ENCODE data around the gene EMB. TPM values are rescaled to one million over a fixed set of nuclear protein-coding genes. Genes with fewer than 3 reads are reported as not detected.
"Not testable (repeated sequence)": the region's sequence is repeated elsewhere in the genome, so short reads cannot be mapped to it uniquely, and the experiment has no call there.

Gene EMB
- total RNA-seq, 8 experiments from 2014 or later: 0.51 to 19.6 (median 14.0) TPM

GRCh38 chr5:50442559-50443539 is 1.8 kb upstream of the EMB start:
- 0 to 60% (median 40%) methylated on average over 1 to 3 of the region's 4 CpGs; no CpG with 5 or more reads in 7 of the 10 experiments for WGBS, 10 experiments
- in situ Hi-C loops (cut with MboI; ENCODE audit: low pct_unique_long_range_greater_than_20kb in 2 of 9, low sequenced_read_pairs in 9 of 9, unreplicated experiment in 9 of 9): not testable (repeated sequence)

GRCh38 chr5:50441493-50441955 is 436 bp upstream of the EMB start:
- Histone ChIP-seq H3K4me1 (replicated peaks in 1 of 2) (peaks cover 3 to 8% of the 10 kb centered on the region in 2 donors), H3K4me3 (peak overlapping the region; percentile 48 to 86 (median 71)), H3K27ac (peak overlapping the region; percentile 73 to 77)
- in situ Hi-C loops (cut with MboI; ENCODE audit: low pct_unique_long_range_greater_than_20kb in 2 of 9, low sequenced_read_pairs in 9 of 9, unreplicated experiment in 9 of 9): no loop called here
- ATAC-seq (replicated peaks in 6 of 8): peak in 1 of 8 experiments; percentile 1
- 4 to 30% (median 23%) methylated on average over 1 to 7 of the region's 9 CpGs for WGBS, 10 experiments

More at GRCh38 chr5:50442559-50443539, 1.8 kb upstream of the EMB start:
- ATAC-seq (replicated peaks in 6 of 8); H3K27ac ChIP-seq; H3K4me3 ChIP-seq; H3K4me1 ChIP-seq (replicated peaks in 1 of 2): not testable (repeated sequence)

- no peak overlapping the region for H3K4me3 ChIP-seq
- WGBS, 10 experiments: 0 to 100% (median 72%) methylated on average over 1 to 3 of the region's 3 CpGs; no CpG with 5 or more reads in 3 of the 10 experiments
- peaks cover 3 to 8% of the 10 kb centered on the region in 2 donors for H3K4me1 ChIP-seq (replicated peaks in 1 of 2)
- no peak for ATAC-seq (replicated peaks in 6 of 8)
- in situ Hi-C loops (cut with MboI; ENCODE audit: low pct_unique_long_range_greater_than_20kb in 2 of 9, low sequenced_read_pairs in 9 of 9, unreplicated experiment in 9 of 9): no loop called here
- H3K27ac ChIP-seq: no peak overlapping the region
Measured at GRCh38 chr5:50439221-50439620, 1.9 kb downstream of the EMB start.

GRCh38 chr5:50438060-50438459 is 3.0 kb downstream of the EMB start:
- H3K27ac ChIP-seq; H3K4me3 ChIP-seq; ATAC-seq (replicated peaks in 6 of 8); in situ Hi-C loops (cut with MboI; ENCODE audit: low pct_unique_long_range_greater_than_20kb in 2 of 9, low sequenced_read_pairs in 9 of 9, unreplicated experiment in 9 of 9); H3K4me1 ChIP-seq (replicated peaks in 1 of 2): not testable (repeated sequence)
- no CpG with 5 or more reads among the region's 3 CpGs for WGBS, 10 experiments

GRCh38 chr5:50435168-50435567 is 5.9 kb downstream of the EMB start:
- in situ Hi-C loops (cut with MboI; ENCODE audit: low pct_unique_long_range_greater_than_20kb in 2 of 9, low sequenced_read_pairs in 9 of 9, unreplicated experiment in 9 of 9): no loop called here
- 17 to 100% (median 78%) methylated on average over 1 to 3 of the region's 3 CpGs; no CpG with 5 or more reads in 2 of the 10 experiments for WGBS, 10 experiments
- H3K4me1 ChIP-seq (replicated peaks in 1 of 2): peaks cover 2 to 4% of the 10 kb centered on the region in 2 donors
- no peak overlapping the region for H3K27ac ChIP-seq
- ATAC-seq (replicated peaks in 6 of 8): no peak
- H3K4me3 ChIP-seq: no peak overlapping the region

GRCh38 chr5:50431133-50431904 is 9.8 kb downstream of the EMB start:
- ATAC-seq (replicated peaks in 6 of 8); H3K27ac ChIP-seq; H3K4me1 ChIP-seq (replicated peaks in 1 of 2); H3K4me3 ChIP-seq; in situ Hi-C loops (cut with MboI; ENCODE audit: low pct_unique_long_range_greater_than_20kb in 2 of 9, low sequenced_read_pairs in 9 of 9, unreplicated experiment in 9 of 9): not testable (repeated sequence)
- 0 to 82% (median 69%) methylated on average over 1 to 3 of the region's 3 CpGs; no CpG with 5 or more reads in 4 of the 10 experiments for WGBS, 10 experiments

GRCh38 chr5:50423100-50423799 is 17.8 kb downstream of the EMB start:
- H3K27ac ChIP-seq; H3K4me3 ChIP-seq; in situ Hi-C loops (cut with MboI; ENCODE audit: low pct_unique_long_range_greater_than_20kb in 2 of 9, low sequenced_read_pairs in 9 of 9, unreplicated experiment in 9 of 9); H3K4me1 ChIP-seq (replicated peaks in 1 of 2): not testable (repeated sequence)
- WGBS, 10 experiments: 33 to 100% (median 79%) methylated on average over 1 to 2 of the region's 3 CpGs
- peak in 4 of 8 experiments; percentile 32 to 92 (median 88) for ATAC-seq (replicated peaks in 6 of 8)

GRCh38 chr5:50421184-50421950 is 19.7 kb downstream of the EMB start:
- in situ Hi-C loops (cut with MboI; ENCODE audit: low pct_unique_long_range_greater_than_20kb in 2 of 9, low sequenced_read_pairs in 9 of 9, unreplicated experiment in 9 of 9); ATAC-seq (replicated peaks in 6 of 8): not testable (repeated sequence)

GRCh38 chr5:50420343-50420935 is 20.6 kb downstream of the EMB start:
- in situ Hi-C loops (cut with MboI; ENCODE audit: low pct_unique_long_range_greater_than_20kb in 2 of 9, low sequenced_read_pairs in 9 of 9, unreplicated experiment in 9 of 9): no loop called here
- ATAC-seq (replicated peaks in 6 of 8): peak in 1 of 8 experiments; percentile 24
- WGBS, 10 experiments: 10 to 94% (median 80%) methylated on average over 1 to 5 of the region's 5 CpGs; no CpG with 5 or more reads in 1 of the 10 experiments
- Histone ChIP-seq H3K4me1 (replicated peaks in 1 of 2) (no peaks in the 10 kb centered on the region), H3K27ac (no peak overlapping the region), H3K4me3 (no peak overlapping the region)

More at GRCh38 chr5:50421184-50421950, 19.7 kb downstream of the EMB start:
- H3K27ac ChIP-seq; H3K4me3 ChIP-seq; H3K4me1 ChIP-seq (replicated peaks in 1 of 2): not testable (repeated sequence)
- 75 to 100% (median 83%) methylated on average over 1 of the region's 7 CpGs; no CpG with 5 or more reads in 7 of the 10 experiments for WGBS, 10 experiments

- in situ Hi-C loops (cut with MboI; ENCODE audit: low pct_unique_long_range_greater_than_20kb in 2 of 9, low sequenced_read_pairs in 9 of 9, unreplicated experiment in 9 of 9); H3K4me1 ChIP-seq (replicated peaks in 1 of 2); ATAC-seq (replicated peaks in 6 of 8); H3K4me3 ChIP-seq; H3K27ac ChIP-seq: not testable (repeated sequence)
- 14 to 100% (median 80%) methylated on average over 1 to 5 of the region's 6 CpGs; no CpG with 5 or more reads in 3 of the 10 experiments for WGBS, 10 experiments
Measured at GRCh38 chr5:50419656-50420055, 21.4 kb downstream of the EMB start.

GRCh38 chr5:50416637-50417036 is 24.5 kb downstream of the EMB start:
- H3K4me1 ChIP-seq (replicated peaks in 1 of 2); H3K27ac ChIP-seq; H3K4me3 ChIP-seq; in situ Hi-C loops (cut with MboI; ENCODE audit: low pct_unique_long_range_greater_than_20kb in 2 of 9, low sequenced_read_pairs in 9 of 9, unreplicated experiment in 9 of 9): not testable (repeated sequence)
- 32 to 100% (median 85%) methylated on average over 1 to 3 of the region's 3 CpGs; no CpG with 5 or more reads in 1 of the 10 experiments for WGBS, 10 experiments
- peak in 1 of 8 experiments; percentile 25 for ATAC-seq (replicated peaks in 6 of 8)

All from motor neuron (in vitro differentiated cells).